Keratinocyte (primary cell): ENCODE data around the gene SRPRB. TPM values are rescaled to one million over a fixed set of nuclear protein-coding genes. Genes with fewer than 3 reads are reported as not detected.

Experiments used
- DNase-seq: peaks from one replicate; pipeline ENCODE4 v3.0.0-alpha.2; 2011; ENCODE audit warnings: low read depth, missing footprints, low spot score
- FAIRE-seq: peaks from 2 replicates; lab custom pipeline; 2011; peaks lifted over from hg19 to GRCh38; lab: Jason Lieb, UNC
- H2AFZ ChIP-seq: 2 replicates; pipeline ENCODE4 v1.6.0; 2012; ENCODE audit warnings: low read length, control low read depth, inconsistent platforms; ENCODE audit not compliant: control insufficient read depth
- H3K27ac ChIP-seq: 2 replicates; pipeline ENCODE4 v1.5.1; 2011; ENCODE audit warnings: low read length; ENCODE audit not compliant: control insufficient read depth, insufficient read depth
- H3K27me3 ChIP-seq: 3 replicates; pipeline ENCODE4 v1.6.0; 2011; ENCODE audit warnings: low read length; ENCODE audit not compliant: control insufficient read depth, insufficient read depth; ENCODE audit errors: extremely low read depth
- H3K36me3 ChIP-seq, 2 experiments: 2 replicates in 1 of 2; 3 replicates in 1 of 2; pipeline ENCODE4 v1.5.1; 2011; ENCODE audit warnings: low read length in 2 of 2, mild to moderate bottlenecking in 1 of 2; ENCODE audit not compliant: control insufficient read depth in 2 of 2, insufficient read depth in 2 of 2; ENCODE audit errors: extremely low read depth in 1 of 2
- H3K4me1 ChIP-seq: 3 replicates; pipeline ENCODE4 v1.5.1; 2011; ENCODE audit warnings: low read length; ENCODE audit not compliant: control insufficient read depth, insufficient read depth; ENCODE audit errors: extremely low read depth
- H3K4me2 ChIP-seq: 3 replicates; pipeline ENCODE4 v1.6.0; 2011; ENCODE audit warnings: low read depth, low read length; ENCODE audit not compliant: control insufficient read depth, insufficient read depth; ENCODE audit errors: extremely low read depth
- H3K4me3 ChIP-seq, 3 experiments: fragments of 200-600 bp in 1 of 3; sonication (generic) in 1 of 3; 2 replicates in 2 of 3; 3 replicates in 1 of 3; pipeline ENCODE4 v1.5.1; 2011 to 2016; ENCODE audit warnings: low read length in 3 of 3, mild to moderate bottlenecking in 3 of 3, control low read depth in 2 of 3, inconsistent platforms in 1 of 3, low read depth in 1 of 3, mixed read lengths in 1 of 3, mixed run types in 1 of 3, moderate library complexity in 1 of 3; ENCODE audit not compliant: control insufficient read depth in 2 of 3, insufficient read depth in 2 of 3; ENCODE audit errors: extremely low read depth in 1 of 3
- H3K79me2 ChIP-seq: 2 replicates; pipeline ENCODE4 v1.6.0; 2012; ENCODE audit warnings: low read length; ENCODE audit not compliant: control insufficient read depth, insufficient read depth
- H3K9ac ChIP-seq: 3 replicates; pipeline ENCODE4 v1.6.0; 2011; ENCODE audit warnings: low read length; ENCODE audit not compliant: control insufficient read depth, insufficient read depth; ENCODE audit errors: extremely low read depth
- H3K9me1 ChIP-seq: 3 replicates; pipeline ENCODE4 v1.6.0; 2011; ENCODE audit warnings: low read length; ENCODE audit not compliant: control insufficient read depth, insufficient read depth; ENCODE audit errors: extremely low read depth
- H3K9me3 ChIP-seq: 2 replicates; pipeline ENCODE4 v1.5.1; 2012; ENCODE audit warnings: low read depth, low read length; ENCODE audit not compliant: control insufficient read depth
- H4K20me1 ChIP-seq: 3 replicates; pipeline ENCODE4 v1.6.0; 2011; ENCODE audit warnings: low read length; ENCODE audit not compliant: control insufficient read depth, insufficient read depth; ENCODE audit errors: extremely low read depth
- CTCF ChIP-seq, 3 experiments: IDR thresholded peaks in 1 of 3; conservative IDR thresholded peaks in 1 of 3; optimal IDR thresholded peaks in 1 of 3; 2 replicates in 2 of 3; 3 replicates in 1 of 3; pipeline versions ENCODE3 to v1.5.1; 2011; ENCODE audit warnings: low read length in 3 of 3, mild to moderate bottlenecking in 3 of 3, moderate library complexity in 2 of 3, control low read depth in 1 of 3, inconsistent platforms in 1 of 3; ENCODE audit not compliant: insufficient read depth in 2 of 3; ENCODE audit errors: extremely low read depth in 1 of 3
- EZH2 ChIP-seq: IDR thresholded peaks from one replicate; pipeline ENCODE4 v1.6.1; 2012; ENCODE audit warnings: inconsistent platforms, mild to moderate bottlenecking, low read length, moderate library complexity
- dilution Hi-C: fragments of 300-500 bp; cut with MboI; formaldehyde crosslinking; loops from one replicate; pipeline ENCODE4 v1.7.0; 2020; ENCODE audit warnings: low sequenced_read_pairs; ENCODE audit not compliant: extremely low pct_ligation_motif_present
- polyA plus RNA-seq, 5 experiments: library from polyadenylated mRNA; depleted of rRNA in 3 of 5; stranded (reverse) in 3 of 5; stranded (forward) in 1 of 5; unstranded in 1 of 5; fragments of >200 nt; gene quantifications; 1 replicate in 1 of 5; 2 replicates in 3 of 5; 3 replicates in 1 of 5; pipeline versions ENCODE4 v1.2.1 to v1.2.3, GENCODE V29; 2011 to 2012; ENCODE audit warnings: missing spikeins in 2 of 5, low read depth in 1 of 5, low replicate concordance in 1 of 5

Gene SRPRB
- polyA plus RNA-seq, 1 donor (not counting 4 experiments of a cell fraction or from before 2014, with no cell fraction given), result 55.9 TPM

- FAIRE-seq (no peak), DNase-seq (no peak)
- Histone ChIP-seq H3K9me3 (no peaks in the 10 kb centered on the region), H3K9me1 (no peaks in the 10 kb centered on the region), H3K9ac (no peak overlapping the region), H3K79me2 (no peaks in the 10 kb centered on the region), H4K20me1 (no peaks in the 10 kb centered on the region), H3K4me1 (no peaks in the 10 kb centered on the region), H3K27me3 (no peaks in the 10 kb centered on the region), H3K36me3 (no peaks in the 10 kb centered on the region), H3K4me3 (no peak overlapping the region), H3K27ac (no peak overlapping the region), H2AFZ (no peak overlapping the region), H3K4me2 (no peak overlapping the region)
- dilution Hi-C loops, result no loop called here
- TF ChIP-seq EZH2 (no peak), CTCF (optimal IDR thresholded peaks at IDR 0.05 in 1 of 3, IDR thresholded peaks at IDR 0.05 in 1 of 3, conservative IDR thresholded peaks at IDR 0.05 in 1 of 3; ENCODE audit: extremely low read depth in 1 of 3, insufficient read depth in 2 of 3, low read length in 3 of 3) (no peak)
Observed at GRCh38 chr3:133838916-133839800, 33.5 kb downstream of the SRPRB start.

- DNase-seq (no peak), FAIRE-seq (no peak)
- Histone ChIP-seq H3K9ac (no peak overlapping the region), H3K4me3 (no peak overlapping the region), H2AFZ (no peak overlapping the region), H3K27me3 (peaks cover 1% of the 10 kb centered on the region), H4K20me1 (no peaks in the 10 kb centered on the region), H3K4me2 (no peak overlapping the region), H3K4me1 (no peaks in the 10 kb centered on the region), H3K27ac (no peak overlapping the region), H3K36me3 (no peaks in the 10 kb centered on the region), H3K79me2 (no peaks in the 10 kb centered on the region), H3K9me1 (no peaks in the 10 kb centered on the region), H3K9me3 (no peaks in the 10 kb centered on the region)
- dilution Hi-C loops, result no loop called here
- TF ChIP-seq CTCF (optimal IDR thresholded peaks at IDR 0.05 in 1 of 3, IDR thresholded peaks at IDR 0.05 in 1 of 3, conservative IDR thresholded peaks at IDR 0.05 in 1 of 3; ENCODE audit: extremely low read depth in 1 of 3, insufficient read depth in 2 of 3, low read length in 3 of 3) (no peak), EZH2 (no peak)
Observed at GRCh38 chr3:133840055-133840737, 34.6 kb downstream of the SRPRB start.
